Heart left ventricle (tissue), 13 donors: ENCODE data around the gene WNT7A.

Source experiments
- CTCF ChIP-seq, 12 donors: fragments of 200-600 bp; sonication (generic) in 4 of 12; IDR thresholded peaks; one replicate each; pipeline versions ENCODE4 v1.5.0 to v1.8.0; 2018 to 2022; ENCODE audit warnings: antibody characterized with exemption in 12 of 12, mild to moderate bottlenecking in 5 of 12
- POLR2A ChIP-seq, 2 donors: fragments of 450-650 bp; IDR thresholded peaks; one replicate each; pipeline ENCODE4 v1.6.1; 2017; ENCODE audit warnings: antibody characterized with exemption in 2 of 2, mild to moderate bottlenecking in 2 of 2, moderate library complexity in 2 of 2
- donor health status: ischemic (EF 13 %, LVEDD 7.1; RV severe dilation, severe dysfunction).
- donor health status: DM: no; HTN: yes; CAD: no.
- donor health status: DM: no; HTN: no; CAD: no.
- donor health status: ischemic (EF 25% LVEDD 6.9; RV normal size, moderate dysfunction).
- donor health status: ischemic (EF 25% LVEDD 5.7; RV mildly dilated, moderate dysfunction).
- donor health status: ischemic (EF 35%, LVEDD 5.7; RV mildly dilated, moderate dysfunction).
- donor health status: nonischemic (EF 11% LVEDD 7.7; RV severe dilation, severe dysfunction).
- donor health status: DM: yes; HTN: yes; CAD: no.
- donor health status: PGD.
- donor health status: ischemic (EF 29% LVEDD 5.4; RV normal size, mild dysfunction).
- donor health status: nonischemic (EF 23%, LVEDD 6.1; RV moderate dilation, normal function).

DNA sequence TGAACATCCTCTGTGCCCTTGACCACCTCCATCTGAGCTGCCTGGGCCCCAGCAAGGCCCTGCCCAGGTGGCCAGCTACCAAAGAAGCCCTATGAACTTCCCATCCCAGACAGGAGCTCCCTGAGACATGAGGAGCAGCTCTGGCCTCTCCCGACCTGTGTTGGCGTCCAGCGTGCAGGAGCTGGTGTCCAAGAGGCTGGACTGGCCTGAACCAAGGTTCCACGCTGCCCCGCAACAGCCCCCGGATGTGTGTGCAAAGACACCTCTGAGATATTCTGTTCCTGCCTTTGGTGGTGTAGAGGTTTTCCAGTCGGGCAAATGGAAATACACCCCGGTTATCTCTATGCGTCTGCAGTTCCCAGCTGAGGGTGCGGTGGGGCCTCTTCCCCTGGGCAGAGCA, 42.1 kb downstream of the WNT7A start:
- TF ChIP-seq CTCF (IDR thresholded peaks at IDR 0.05), result no peak
- TF ChIP-seq POLR2A (IDR thresholded peaks at IDR 0.05), result no peak
